ENCODE data around the gene MSTN.

- TF ChIP-seq CTCF (IDR thresholded peaks at IDR 0.05) (no peak), POLR2A (IDR thresholded peaks at IDR 0.05; ENCODE audit: low read depth) (no peak), EP300 (IDR thresholded peaks at IDR 0.05) (no peak)
These were observed 22.2 kb upstream of the MSTN start for GRCh38 chr2:190084704-190085103.

Measured in esophagus muscularis mucosa (tissue), 4 donors.